ENCODE measurements around the gene PRKCA.

Gene PRKCA

GRCh38 chr17:66860204-66860603 lies 557.8 kb downstream of the PRKCA start:
- FAIRE-seq = no peak

Data from G401.6 (cell line).